ENCODE results near the gene ABCA13.

ABCA13 gene

DNA sequence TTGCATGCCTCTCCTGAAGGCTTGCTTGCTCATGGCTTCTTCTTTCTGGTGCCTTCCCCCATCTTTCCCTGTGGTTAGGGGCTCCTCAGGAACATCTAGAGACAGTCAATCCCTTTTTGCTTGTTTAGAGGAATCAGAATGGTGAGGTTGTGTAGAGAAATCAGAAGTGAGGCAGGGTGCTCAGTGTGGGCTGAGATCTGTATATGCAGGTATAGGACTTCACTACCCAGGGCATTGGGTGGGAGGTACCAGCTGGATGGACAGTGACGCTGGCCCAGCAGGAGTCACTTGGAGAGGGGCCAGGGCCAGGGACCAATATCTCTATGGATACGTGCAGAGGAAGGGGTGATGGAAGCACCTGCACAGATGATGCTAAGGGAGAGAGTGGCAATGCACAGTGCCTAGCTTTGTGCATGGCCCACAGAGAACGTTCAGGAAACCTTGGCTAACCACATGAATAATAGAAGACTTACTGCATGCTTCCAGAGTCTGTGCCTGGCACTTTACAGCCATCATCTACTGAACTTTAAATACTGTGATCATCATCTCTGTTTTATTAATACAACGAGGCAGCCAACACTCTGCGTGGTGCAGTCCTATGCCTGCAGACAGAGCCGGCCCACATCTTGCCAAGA lies 255.2 kb downstream of the ABCA13 start:
- no peak for DNase-seq (ENCODE audit: low read depth in 1 of 2, low spot score in 1 of 2)

DNA sequence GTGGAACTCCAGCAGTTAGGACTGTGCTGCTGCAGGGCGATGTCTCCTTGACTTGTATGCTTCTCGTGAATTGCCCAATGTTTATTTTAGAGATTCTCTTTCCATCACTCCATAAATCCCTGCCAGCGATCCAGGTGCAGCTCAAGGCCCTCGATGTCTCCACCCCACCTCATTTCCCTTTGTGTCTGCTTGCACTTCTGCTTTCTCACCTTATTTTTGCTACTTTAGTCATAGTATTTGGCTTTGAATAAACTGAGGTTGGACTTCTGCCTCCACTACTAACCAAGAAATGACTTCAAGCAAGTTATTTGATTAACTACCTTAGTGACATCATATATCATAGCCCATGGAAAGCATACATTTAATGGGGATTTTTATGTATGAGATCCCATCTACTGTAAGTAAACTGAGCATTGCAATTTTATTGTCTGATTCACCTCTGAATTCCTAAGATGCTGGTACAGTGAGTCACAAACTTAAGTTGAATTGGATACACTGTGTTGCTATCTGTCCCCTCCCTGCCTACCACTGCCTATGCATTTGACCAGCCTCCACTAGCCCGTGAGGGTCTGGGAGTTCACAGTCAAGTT lies 255.8 kb downstream of the ABCA13 start:
- no peak for DNase-seq (ENCODE audit: low read depth in 1 of 2, low spot score in 1 of 2)

DNA sequence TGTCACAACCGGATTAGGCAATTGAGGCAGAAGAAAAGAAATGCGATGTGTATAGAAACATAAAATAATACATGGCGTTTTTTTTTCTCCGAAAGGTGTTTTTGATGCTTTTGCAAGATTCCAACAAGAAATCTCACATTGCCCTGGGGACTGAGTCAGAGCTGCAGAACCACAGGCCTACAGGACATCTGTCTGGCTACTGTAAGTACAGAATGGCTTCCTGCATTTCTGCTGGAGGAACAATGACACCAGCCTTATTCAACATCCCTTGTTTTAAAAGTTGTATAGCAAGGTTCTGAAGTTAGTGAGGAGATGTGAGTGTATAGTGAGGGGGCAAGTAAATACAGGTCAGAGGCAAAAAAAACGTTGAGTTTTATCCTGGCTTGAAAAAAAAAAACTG lies 256.4 kb downstream of the ABCA13 start:
- no peak for DNase-seq (ENCODE audit: low read depth in 1 of 2, low spot score in 1 of 2)

DNA sequence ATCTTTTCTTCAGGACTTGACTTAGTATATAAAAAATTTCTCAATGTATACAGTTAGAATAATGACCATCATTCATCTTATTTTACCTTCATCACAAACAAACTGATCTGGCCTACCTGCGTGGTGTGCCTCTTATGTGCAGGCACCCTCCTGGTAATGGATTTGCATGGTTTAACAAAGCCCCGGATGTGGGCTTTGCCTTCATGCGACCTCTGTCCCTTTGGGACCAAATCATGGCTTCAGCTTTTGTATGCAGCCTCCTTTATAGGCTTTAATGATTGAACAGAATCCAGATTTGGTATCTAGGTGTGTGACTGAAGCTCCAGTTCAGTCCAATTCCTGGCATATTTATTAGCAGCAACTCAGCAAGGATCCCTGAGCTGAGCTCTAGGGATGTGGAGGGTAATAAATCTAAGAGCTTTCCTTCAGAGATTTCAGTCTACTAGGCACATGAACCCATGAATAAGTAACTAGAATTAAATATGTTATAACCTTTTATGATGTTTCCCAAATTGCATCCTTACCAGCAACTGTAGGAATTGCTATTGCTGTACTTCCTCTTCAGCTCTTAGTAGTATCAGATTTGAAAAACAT lies 256.9 kb downstream of the ABCA13 start:
- no peak for DNase-seq (ENCODE audit: low read depth in 1 of 2, low spot score in 1 of 2)

DNA sequence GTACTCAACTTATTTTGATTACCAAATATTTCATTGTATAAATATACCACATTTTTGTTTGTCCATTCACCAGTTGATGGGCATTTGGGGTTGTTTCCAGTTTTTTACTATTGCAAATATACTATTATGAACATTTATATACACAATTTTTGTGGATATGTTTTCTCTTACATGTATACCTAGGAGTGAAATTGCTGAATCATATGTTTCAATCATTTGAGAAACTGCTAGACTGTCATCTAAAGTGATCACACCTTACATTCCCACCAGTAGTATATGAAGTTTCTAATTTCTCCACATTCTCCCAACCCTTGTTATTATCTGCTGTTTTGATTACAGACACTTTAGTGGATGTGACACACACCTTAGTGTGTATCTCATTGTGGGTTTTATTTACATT lies 257.9 kb downstream of the ABCA13 start:
- no peak for DNase-seq (ENCODE audit: low read depth in 1 of 2, low spot score in 1 of 2)

DNA sequence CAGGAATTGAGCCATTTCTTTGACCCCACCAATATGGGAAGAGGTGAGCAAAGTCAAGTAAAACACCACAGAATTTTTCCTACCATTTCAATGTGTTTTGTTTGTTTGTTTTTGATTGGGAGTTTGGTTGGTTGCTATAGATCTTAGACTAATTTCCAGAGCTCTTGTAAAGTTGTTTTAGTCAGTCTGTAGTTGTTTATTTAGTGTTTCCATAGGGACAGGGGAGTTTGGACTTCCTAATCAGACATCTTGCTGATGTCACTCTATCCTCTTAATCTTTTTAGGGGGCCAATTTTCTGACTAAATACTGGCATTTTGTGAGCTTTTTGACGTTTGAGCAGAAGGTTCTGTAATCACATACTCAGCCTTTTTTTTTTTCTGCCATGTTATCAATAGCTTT lies 266.9 kb downstream of the ABCA13 start:
- no peak for DNase-seq (ENCODE audit: low read depth in 1 of 2, low spot score in 1 of 2)

DNA sequence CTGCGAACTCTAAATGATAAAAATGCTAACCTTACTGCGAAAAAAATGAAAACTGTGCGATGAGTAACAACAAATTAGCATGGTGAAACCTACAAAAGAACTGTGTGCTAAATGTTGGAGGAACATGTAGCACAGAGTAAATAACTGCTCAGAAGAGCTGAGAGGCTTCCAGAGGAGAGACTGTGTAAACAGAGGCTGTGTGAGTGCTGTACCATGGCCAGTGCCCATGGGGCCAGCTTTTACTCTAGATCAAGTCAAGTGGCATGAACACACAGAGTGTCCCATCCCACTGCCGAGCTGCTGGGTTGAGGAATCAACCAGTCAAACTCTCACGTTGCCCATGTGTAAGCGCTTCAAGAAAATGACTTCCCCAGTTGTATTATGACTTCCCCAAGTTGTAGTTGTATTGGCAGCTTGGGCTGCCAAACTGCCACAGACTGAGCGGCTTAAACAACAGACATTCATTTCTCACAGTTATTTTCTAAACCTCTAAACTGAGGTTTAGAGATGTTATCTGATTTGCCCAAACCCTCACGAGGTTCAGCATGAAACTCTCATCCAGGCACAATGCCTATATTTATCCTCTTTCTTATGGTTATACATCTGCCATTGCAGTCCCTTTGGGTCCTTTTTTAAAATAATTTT lies 270.7 kb downstream of the ABCA13 start:
- DNase-seq (ENCODE audit: low read depth in 1 of 2, low spot score in 1 of 2) = no peak

DNA sequence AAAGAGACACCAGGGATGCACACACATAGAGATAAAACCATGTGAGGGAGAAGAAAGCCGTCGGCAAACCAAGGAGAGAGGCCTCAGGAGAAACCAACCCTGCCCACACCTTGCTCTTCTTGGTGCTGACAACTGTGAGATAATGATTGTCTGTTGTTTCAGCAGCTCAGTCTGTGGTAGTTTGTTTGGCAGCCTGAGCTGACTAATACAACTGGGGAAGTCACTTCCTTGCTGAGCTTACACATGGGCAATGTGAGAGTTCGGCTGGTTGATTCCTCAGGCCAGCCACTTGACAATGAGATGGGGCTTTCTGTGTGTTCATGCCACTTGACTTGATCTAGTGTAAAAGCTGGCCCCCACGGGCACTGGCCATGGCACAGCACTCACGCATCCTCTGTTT lies 271.8 kb downstream of the ABCA13 start:
- DNase-seq (ENCODE audit: low read depth in 1 of 2, low spot score in 1 of 2) = no peak

DNA sequence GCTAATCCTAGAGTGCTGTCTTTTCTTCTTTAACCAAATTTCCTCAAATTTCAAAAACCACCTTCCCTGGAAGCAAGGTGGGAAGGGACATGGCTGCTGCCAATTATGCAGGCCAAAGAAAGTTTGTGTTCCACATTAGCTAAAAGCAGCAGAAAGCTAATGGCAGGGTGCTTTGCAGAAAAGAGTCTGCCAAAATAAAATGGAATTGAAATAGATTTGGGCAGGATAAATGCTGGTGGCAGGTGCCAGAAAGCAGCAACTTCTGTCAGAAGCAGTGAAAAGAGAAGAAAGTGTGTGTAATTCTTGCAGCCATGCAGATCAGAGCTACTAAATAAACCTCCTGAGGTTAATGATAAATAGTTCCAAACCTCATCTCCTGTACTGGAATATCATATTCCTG lies 275.5 kb downstream of the ABCA13 start:
- DNase-seq (ENCODE audit: low read depth in 1 of 2, low spot score in 1 of 2) = no peak

DNA sequence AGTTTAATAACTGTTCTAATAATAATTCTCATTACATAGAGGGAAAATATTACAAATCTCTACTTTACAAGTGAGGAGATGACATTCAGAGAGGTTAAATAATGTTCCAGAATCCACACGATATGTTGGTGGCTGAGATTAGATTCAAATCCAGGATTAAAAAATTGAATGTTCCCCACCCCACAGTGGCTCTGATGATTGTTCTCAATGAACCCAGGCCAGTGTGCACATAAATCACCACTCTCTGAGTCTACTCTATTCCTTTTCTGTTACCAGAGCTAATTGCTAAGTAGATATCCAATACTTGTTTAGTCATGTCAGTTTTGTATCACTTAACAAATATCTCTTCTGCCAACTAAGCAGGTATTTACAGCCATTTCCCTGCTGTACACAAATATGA lies 281.0 kb downstream of the ABCA13 start:
- no peak for DNase-seq (ENCODE audit: low read depth in 1 of 2, low spot score in 1 of 2)

DNA sequence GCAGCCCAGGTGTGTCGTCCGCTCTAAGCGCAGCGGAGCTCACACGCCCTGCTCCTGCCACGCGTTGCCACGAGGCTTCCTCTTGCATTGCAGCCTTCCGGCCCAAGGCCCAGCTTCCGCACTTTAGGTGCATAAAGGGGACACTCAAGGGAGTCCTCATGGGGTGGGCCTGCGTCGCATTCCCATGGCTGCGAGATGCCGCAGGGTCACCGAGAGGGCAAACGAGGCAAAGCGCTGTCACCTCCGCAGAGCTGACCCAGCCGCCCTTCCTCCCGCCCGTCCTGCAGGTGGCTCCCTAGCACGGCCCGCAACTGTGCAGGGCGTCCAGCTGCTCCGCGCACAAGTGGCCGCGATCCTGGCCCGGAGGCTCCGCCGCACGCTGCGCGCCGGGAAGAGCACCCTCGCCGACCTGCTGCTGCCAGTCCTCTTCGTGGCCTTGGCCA lies 283.5 kb downstream of the ABCA13 start:
- no peak for DNase-seq (ENCODE audit: low read depth in 1 of 2, low spot score in 1 of 2)

DNA sequence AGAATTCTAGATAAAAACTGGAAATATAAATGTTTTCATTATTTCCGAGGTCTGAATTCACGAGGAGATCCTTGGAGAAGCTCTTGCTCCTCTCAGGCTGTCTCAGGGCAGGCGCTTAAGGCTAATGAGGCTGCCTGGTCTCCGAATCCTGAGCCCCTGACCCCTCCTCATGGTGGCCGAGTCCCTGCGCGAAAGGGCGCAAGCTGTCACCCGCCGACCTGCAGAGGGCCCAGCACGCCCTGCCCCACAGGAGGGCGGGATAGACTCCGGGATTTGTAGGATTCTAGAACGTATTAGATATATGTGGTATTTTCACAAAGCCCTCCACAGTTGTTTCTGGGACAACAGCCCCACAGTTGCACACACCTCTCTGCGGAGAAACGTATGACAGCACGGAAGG lies 284.1 kb downstream of the ABCA13 start:
- no peak for DNase-seq (ENCODE audit: low read depth in 1 of 2, low spot score in 1 of 2)

DNA sequence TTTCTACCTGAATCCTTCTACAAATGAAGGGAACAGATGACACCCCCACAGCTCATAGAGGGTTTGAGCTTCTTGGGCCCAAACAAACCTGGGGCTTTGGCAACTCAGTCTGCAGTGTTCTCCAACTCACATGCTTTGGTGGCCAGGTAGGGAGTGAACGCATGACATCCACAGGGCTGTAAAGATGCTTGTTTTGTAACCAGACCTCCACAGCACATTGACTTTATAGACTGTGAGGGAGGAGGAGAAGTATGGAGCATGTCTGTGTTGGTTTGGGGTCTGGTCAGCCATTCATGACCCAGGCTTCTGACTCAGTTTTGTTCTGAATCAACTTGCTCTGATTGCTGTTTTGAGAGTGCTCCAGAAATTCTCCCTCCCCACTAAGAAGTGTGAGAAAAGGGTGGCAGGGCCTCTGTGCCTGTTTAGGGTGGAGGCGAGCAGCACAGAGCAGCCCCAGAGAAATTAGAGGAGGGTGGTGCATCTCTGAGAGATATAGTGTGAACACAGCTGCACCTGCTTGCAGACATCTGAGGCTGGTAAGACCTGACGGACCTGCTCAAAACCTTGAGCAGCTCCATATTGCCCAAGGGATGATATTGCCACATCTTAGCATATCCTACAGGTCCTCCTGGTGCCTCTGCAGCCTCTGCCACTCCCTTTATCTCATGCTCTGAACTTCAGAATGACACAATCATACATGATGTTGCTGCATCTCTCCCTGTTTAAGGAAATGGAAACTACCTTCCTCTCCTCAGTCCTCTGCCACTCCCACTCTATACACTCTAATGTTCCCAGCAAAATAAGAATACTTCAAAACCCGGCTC lies 287.7 kb downstream of the ABCA13 start:
- DNase-seq (ENCODE audit: low read depth in 1 of 2, low spot score in 1 of 2) = no peak

DNA sequence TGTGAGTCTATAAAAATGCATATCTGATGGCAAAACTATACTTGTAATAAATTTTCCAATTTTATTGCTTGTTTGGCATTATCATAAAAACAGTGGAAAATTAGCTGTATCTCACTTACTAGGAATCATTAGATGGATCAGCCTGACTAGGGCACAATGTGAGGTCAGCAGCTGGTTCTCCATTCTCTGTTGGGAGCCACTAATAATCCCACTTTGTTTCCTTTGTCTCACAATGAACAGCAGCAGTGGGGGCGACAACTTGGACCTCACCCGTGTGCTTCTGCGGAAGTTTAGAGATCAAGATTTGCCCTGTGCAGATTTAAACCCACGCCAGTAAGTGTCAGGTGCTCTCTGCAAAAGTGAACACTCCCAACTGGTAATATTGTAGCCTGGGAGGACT lies 295.5 kb downstream of the ABCA13 start:
- DNase-seq (ENCODE audit: low read depth in 1 of 2, low spot score in 1 of 2) = no peak

DNA sequence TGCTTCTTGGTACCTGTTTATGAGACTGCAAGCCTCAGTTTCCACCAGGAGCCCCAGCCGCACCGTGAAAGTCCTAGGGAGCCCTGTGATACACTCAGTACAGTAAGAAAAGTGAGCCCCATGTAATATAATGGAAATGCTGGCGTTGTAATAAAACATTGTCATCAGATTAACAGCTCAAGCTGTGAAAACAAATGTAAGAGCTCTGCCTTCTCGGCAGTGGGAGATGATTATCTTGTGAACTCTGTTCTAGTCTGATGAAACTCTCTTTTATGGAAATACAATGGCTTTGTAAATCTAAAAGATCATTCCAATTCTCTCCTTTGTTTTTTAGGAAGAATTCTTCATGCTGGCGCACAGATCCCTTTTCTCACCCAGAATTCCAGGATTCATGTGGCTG lies 299.9 kb downstream of the ABCA13 start:
- no peak for DNase-seq (ENCODE audit: low read depth in 1 of 2, low spot score in 1 of 2)

DNA sequence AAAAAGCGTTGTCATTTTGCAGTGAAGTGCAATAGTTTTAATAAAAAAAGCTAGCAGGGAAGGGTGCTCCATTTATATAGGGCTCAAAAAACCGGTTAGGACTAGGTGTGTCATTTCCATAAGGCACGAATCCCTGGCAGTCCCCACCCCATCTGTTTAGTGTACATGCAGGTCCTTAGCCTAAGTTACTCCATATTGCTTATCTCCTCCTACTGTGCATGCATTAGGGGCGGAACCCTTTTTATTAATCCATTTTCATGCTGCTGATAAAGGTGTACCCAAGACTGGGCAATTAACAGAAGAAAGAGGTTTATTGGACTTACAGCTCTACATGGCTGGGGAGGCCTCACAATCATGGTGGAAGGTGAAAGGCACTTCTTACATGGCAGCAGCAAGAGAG lies 301.4 kb downstream of the ABCA13 start:
- DNase-seq (ENCODE audit: low read depth in 1 of 2, low spot score in 1 of 2) = no peak

DNA sequence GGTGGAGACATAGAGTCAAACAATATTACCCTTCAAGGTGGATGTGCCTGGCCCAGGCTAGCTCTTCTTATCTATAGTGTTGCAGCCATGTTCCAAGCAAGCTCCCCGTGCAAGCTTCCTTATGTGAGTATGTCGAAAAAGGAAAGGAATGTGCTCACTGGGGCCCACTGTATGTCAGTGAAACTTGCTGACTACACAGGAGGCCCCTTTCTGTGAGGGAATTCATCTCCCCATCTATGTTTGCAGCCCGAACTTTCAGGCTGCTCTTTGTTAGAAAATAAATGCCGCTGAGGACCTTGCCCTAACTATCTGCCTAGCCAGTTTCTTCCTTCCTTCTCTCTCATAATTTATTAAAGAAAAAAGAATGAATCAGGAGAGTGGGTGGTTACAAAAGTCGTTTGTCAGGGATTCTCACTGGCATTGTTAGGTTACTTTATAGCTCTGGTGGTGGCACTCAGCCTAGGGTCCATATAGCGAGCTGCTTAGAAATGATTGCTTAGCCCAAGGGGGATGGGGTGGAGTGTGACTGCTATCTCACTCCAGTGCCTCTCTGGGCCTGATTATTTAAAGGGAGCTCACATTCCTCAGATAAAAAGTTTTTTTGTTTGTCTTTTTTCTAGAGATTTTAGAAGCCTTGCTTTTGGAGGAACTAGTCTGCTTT lies 302.1 kb downstream of the ABCA13 start:
- DNase-seq (ENCODE audit: low read depth in 1 of 2, low spot score in 1 of 2) = no peak

DNA sequence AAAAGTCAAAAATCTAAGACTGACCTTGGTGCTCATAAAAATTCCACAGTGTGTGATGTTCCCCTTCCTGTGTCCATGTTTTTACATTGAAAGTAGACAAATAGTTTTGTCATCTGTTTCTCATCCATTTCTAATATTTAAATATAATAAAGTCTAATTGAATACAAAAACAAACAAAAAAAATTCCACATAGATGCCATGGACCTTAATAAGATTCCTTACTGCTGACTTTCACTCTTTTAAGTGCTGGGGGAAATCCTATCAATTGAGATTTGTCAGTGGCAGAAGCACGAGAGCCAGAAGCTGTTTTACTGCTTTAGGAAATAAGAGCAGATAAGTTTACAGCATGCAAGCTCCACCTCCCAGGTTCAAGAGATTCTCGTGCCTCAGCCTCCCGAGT lies 310.0 kb downstream of the ABCA13 start:
- no peak for DNase-seq (ENCODE audit: low read depth in 1 of 2, low spot score in 1 of 2)

DNA sequence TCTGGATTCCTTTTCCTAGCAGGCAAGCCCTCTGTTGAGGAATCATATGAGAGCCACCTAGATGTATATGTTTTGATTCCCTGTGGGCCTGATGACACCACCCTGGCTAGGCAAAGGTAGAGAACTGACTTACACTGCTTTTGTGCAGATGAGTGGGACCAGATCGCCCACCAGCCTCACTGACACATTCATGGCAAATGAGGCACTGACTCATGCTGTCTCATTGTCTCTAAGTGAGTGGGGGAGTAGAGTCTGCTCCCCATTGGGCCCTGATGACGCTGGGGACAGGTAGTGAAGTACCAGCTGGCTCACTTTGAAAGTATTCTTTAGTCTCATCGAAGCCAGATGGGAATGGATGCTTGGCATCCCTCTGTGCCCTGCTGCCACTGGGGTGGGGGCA lies 326.3 kb downstream of the ABCA13 start:
- DNase-seq (ENCODE audit: low read depth in 1 of 2, low spot score in 1 of 2) = no peak

DNA sequence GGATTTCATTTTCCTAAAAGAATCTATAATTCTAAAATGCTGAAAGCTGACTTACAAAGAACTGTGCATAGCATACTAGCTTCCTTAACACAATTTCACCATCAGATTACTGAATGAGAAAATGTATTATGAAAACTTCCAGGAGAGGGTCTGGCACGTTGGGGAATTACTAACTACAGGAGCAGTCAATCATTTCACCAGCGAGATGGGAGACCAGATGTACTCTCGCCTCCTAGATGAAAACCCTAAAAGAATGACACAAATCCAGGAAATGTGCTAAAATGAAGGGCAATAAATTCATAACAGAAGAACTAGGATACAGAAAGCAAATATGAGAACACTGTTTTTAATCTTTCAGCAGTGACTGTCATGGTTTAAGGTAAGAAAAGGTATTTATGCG lies 330.8 kb downstream of the ABCA13 start:
- DNase-seq (ENCODE audit: low read depth in 1 of 2, low spot score in 1 of 2) = no peak

DNA sequence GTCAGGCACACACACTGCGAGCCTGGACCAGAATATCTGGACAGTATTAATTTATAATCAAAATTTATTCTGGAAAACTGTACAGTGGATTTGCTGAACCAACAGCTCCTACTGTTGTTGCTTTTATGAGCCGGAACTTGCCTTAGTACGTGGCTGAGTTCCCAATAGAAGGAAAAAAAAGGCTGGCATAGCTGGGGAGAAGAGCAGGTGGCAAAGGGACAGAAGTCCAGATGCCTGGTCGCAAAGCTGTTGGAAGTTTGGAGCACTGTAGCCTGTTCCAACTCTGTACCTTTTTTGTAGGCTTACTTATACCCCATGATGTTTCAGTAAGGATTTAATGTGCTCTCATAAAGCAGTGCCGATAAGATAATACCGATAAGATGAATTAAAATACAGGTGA lies 333.8 kb downstream of the ABCA13 start:
- no peak for DNase-seq (ENCODE audit: low read depth in 1 of 2, low spot score in 1 of 2)
